Vagina (tissue), 2 donors: ENCODE data around the gene S100A13. TPM values are rescaled to one million over a fixed set of nuclear protein-coding genes. Genes with fewer than 3 reads are reported as not detected.

Experiments
- DNase-seq, 2 donors: peaks; one replicate each; pipeline ENCODE4 v3.0.0-alpha.2; 2017; ENCODE audit errors: extremely low spot score in 2 of 2
- H3K27ac ChIP-seq: fragments of 200-600 bp; sonication (generic); one replicate; pipeline ENCODE4 v1.5.1; 2019
- H3K27me3 ChIP-seq: fragments of 200-600 bp; sonication (generic); one replicate; pipeline ENCODE4 v1.5.1; 2019
- H3K36me3 ChIP-seq, 2 donors: fragments of 200-600 bp; sonication (generic); one replicate each; pipeline ENCODE4 v1.5.1; 2017 to 2019
- H3K4me1 ChIP-seq: fragments of 200-600 bp; sonication (generic); one replicate; pipeline ENCODE4 v1.5.1; 2019
- H3K4me3 ChIP-seq, 2 donors: fragments of 200-600 bp; sonication (generic); 1 replicate in 1 of 2; 2 replicates in 1 of 2; pipeline ENCODE4 v1.5.1; 2016 to 2019
- H3K9me3 ChIP-seq: fragments of 200-600 bp; sonication (generic); one replicate; pipeline ENCODE4 v1.5.1; 2019
- CTCF ChIP-seq, 3 experiments: fragments of 450-650 bp in 2 of 3; fragments of 200-600 bp in 1 of 3; sonication (generic) in 1 of 3; IDR thresholded peaks; one replicate each; pipeline ENCODE4 v1.5.1; 2017 to 2019; ENCODE audit warnings: antibody characterized with exemption in 3 of 3, mild to moderate bottlenecking in 2 of 3, moderate library complexity in 2 of 3
- POLR2A ChIP-seq, 2 donors: fragments of 450-650 bp; IDR thresholded peaks; one replicate each; pipeline ENCODE4 v1.6.1; 2017; ENCODE audit warnings: antibody characterized with exemption in 2 of 2, mild to moderate bottlenecking in 2 of 2, moderate library complexity in 2 of 2
- POLR2AphosphoS5 ChIP-seq, 2 donors: sonication (generic); formaldehyde crosslinking; IDR thresholded peaks; one replicate each; pipeline ENCODE4 v1.9.0; 2017; ENCODE audit warnings: antibody characterized with exemption in 2 of 2, mild to moderate bottlenecking in 2 of 2, low read depth in 1 of 2; ENCODE audit not compliant: insufficient read depth in 1 of 2
- intact Hi-C: fragments of 100-400 bp; cut with DNase I; formaldehyde crosslinking; loops from one replicate; pipeline ENCODE4 v1.15.1; 2023
- total RNA-seq: library from RNA; depleted of rRNA; stranded (reverse); fragments of >200 nt; gene quantifications from one replicate; pipeline ENCODE4 v1.2.3, GENCODE V29; 2016

The S100A13 gene
- total RNA-seq, 1 donor from 2014 or later = 116 TPM

- no peak for TF ChIP-seq POLR2A (IDR thresholded peaks at IDR 0.05)
- no peak for TF ChIP-seq POLR2AphosphoS5 (IDR thresholded peaks at IDR 0.05; ENCODE audit: insufficient read depth in 1 of 2, low read depth in 1 of 2)
- no peak for TF ChIP-seq CTCF (IDR thresholded peaks at IDR 0.05)
- Histone ChIP-seq H3K27ac (no peak overlapping the region), H3K9me3 (no peaks in the 10 kb centered on the region), H3K36me3 (no peaks in the 10 kb centered on the region), H3K27me3 (no peaks in the 10 kb centered on the region), H3K4me3 (no peak overlapping the region), H3K4me1 (peaks cover 36% of the 10 kb centered on the region)
- intact Hi-C loops = no loop called here
- DNase-seq = no peak
These were observed 8.1 kb downstream of the S100A13 start for GRCh38 chr1:153619171-153619570.

DNA sequence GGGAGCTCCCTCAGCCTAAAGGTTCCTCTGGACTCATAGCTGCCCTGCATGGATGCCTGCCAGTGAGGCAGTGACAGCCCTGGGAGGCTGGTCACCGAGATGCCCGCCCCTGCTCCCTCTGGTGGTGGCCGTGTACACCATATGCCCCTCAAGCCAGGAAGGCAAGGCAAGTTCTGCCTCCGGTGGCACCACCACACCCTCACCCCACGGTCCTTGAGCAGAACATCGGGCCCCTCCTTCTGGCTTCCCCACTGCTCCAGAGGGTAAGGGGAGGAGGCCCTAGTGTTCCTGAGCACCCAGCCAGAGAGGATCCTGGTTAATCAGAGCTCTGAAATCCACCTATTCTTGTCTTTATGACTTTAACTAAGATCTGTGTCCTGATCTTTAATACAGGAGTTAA lies 9.6 kb downstream of the S100A13 start:
- peaks cover 47% of the 10 kb centered on the region for H3K4me1 ChIP-seq
- DNase-seq = no peak
- TF ChIP-seq POLR2A (IDR thresholded peaks at IDR 0.05) (no peak), POLR2AphosphoS5 (IDR thresholded peaks at IDR 0.05; ENCODE audit: insufficient read depth in 1 of 2, low read depth in 1 of 2) (peak in 1 of 2 donors; percentile 41), CTCF (IDR thresholded peaks at IDR 0.05) (peak in 1 of 3 experiments; percentile 63)
- no peaks in the 10 kb centered on the region for H3K36me3 ChIP-seq
- H3K9me3 ChIP-seq = no peaks in the 10 kb centered on the region
- H3K27me3 ChIP-seq = no peaks in the 10 kb centered on the region
- no peak overlapping the region for H3K4me3 ChIP-seq
- intact Hi-C loops = no loop called here
- peak overlapping the region; percentile 96 for H3K27ac ChIP-seq

DNA sequence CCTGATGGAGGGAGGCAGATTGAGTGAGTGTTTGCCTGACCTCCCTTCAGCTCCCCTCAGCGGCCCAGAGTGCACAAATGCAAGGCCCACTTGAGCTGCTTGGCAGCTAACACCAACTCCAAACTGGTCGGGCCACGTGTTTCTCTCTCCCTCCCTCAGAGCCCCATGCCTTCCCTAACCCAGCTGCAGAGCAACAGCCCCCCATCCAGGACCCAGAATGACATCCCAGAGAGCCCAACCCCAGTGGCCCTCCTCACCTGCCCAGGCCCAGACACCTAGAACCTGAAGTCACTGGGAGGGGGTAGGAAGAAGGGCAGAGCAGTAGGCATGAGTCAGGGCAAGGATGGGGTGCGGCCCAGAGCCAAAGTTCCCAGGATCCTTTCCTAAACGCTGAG lies 10.4 kb downstream of the S100A13 start:
- intact Hi-C loops = no loop called here
- Histone ChIP-seq H3K27me3 (no peaks in the 10 kb centered on the region), H3K27ac (peak overlapping the region; percentile 96), H3K9me3 (no peaks in the 10 kb centered on the region), H3K36me3 (no peaks in the 10 kb centered on the region), H3K4me3 (no peak overlapping the region), H3K4me1 (peaks cover 47% of the 10 kb centered on the region)
- DNase-seq = no peak
- TF ChIP-seq POLR2AphosphoS5 (IDR thresholded peaks at IDR 0.05; ENCODE audit: insufficient read depth in 1 of 2, low read depth in 1 of 2) = no peak
- no peak for TF ChIP-seq CTCF (IDR thresholded peaks at IDR 0.05)
- TF ChIP-seq POLR2A (IDR thresholded peaks at IDR 0.05) = no peak

- no peak for DNase-seq
- Histone ChIP-seq H3K4me3 (peak within 1 kb of the TSS in 1 of 2 donors; percentile 40), H3K9me3 (no peaks in the 10 kb centered on the region), H3K27me3 (no peaks in the 10 kb centered on the region), H3K27ac (peak within 1 kb of the TSS; percentile 96), H3K36me3 (no peaks in the 10 kb centered on the region), H3K4me1 (peaks cover 49% of the 10 kb centered on the region)
- intact Hi-C loops = no loop called here
- TF ChIP-seq POLR2AphosphoS5 (IDR thresholded peaks at IDR 0.05; ENCODE audit: insufficient read depth in 1 of 2, low read depth in 1 of 2) (peak in 1 of 2 donors; percentile 62), POLR2A (IDR thresholded peaks at IDR 0.05) (no peak)
These were observed 11.0 kb downstream of the S100A13 start, which contains the start of gene S100A14 for GRCh38 chr1:153616144-153616916. TSS of gene S100A14 (minus strand) at chr1:153616325. CDS start at chr1:153615858, 467 bp downstream.

DNA sequence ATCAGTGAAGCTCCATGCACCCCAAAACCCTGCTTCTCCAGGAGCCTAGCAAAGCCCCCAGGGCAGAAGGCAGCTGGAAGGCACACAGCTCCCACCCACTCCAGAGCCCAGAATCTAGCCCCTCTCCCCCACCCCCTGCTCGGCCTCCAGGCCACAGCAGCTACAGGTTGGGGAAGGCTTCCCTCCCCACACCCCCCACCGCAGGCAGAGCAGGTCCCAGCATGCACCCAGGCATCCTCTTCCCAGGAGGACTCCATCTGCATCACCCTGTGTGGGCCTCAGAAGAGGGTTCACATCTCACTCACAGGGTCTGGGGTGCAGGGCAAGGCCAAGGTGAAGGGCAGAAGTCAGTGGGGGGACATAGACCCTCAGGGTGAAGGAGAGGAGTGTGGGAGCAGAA lies 11.9 kb downstream of the S100A13 start:
- peak overlapping the region in 1 of 2 donors; percentile 40 for H3K4me3 ChIP-seq
- H3K9me3 ChIP-seq = no peaks in the 10 kb centered on the region
- TF ChIP-seq POLR2AphosphoS5 (IDR thresholded peaks at IDR 0.05; ENCODE audit: insufficient read depth in 1 of 2, low read depth in 1 of 2) (no peak), POLR2A (IDR thresholded peaks at IDR 0.05) (no peak), CTCF (IDR thresholded peaks at IDR 0.05) (no peak)
- H3K27ac ChIP-seq = peak overlapping the region; percentile 96
- peaks cover 58% of the 10 kb centered on the region for H3K4me1 ChIP-seq
- DNase-seq = no peak
- intact Hi-C loops = no loop called here
- H3K36me3 ChIP-seq = no peaks in the 10 kb centered on the region
- H3K27me3 ChIP-seq = no peaks in the 10 kb centered on the region
